WTC11 (cell line): ENCODE results near the gene GGTLC1. TPM values are rescaled to one million over a fixed set of nuclear protein-coding genes. Genes with fewer than 3 reads are reported as not detected.

Source experiments
- ATAC-seq: fragments of 200-7000 bp; cut with Tn5 transposase; 2 replicates; pipeline ENCODE4 v1.10.0; 2021; ENCODE audit warnings: mild to moderate bottlenecking, moderate library complexity
- CTCF ChIA-PET: fragments of 300-600 bp; sonication (Branson Sonifier 250); formaldehyde crosslinking; loops from one replicate; lab custom pipeline; 2021; ENCODE audit warnings: antibody characterized with exemption; lab: Charles Lee
- POLR2A ChIA-PET: fragments of 350-600 bp; sonication (Branson Sonifier 250); formaldehyde crosslinking; loops from one replicate; lab custom pipeline; 2021; ENCODE audit warnings: antibody characterized with exemption; lab: Charles Lee
- DNase-seq: peaks from one replicate; pipeline ENCODE4 v3.0.0; 2021; ENCODE audit warnings: low spot score
- H3K27ac Mint-ChIP-seq: 2 replicates; pipeline ENCODE4 v1.8.0; 2021; ENCODE audit warnings: mixed read lengths
- H3K27me3 Mint-ChIP-seq: 2 replicates; pipeline ENCODE4 v1.8.0; 2021; ENCODE audit warnings: low read depth, mild to moderate bottlenecking, moderate library complexity, mixed read lengths
- H3K36me3 Mint-ChIP-seq: 2 replicates; pipeline ENCODE4 v1.8.0; 2021; ENCODE audit warnings: mixed read lengths
- H3K4me1 Mint-ChIP-seq: 2 replicates; pipeline ENCODE4 v1.8.0; 2022; ENCODE audit warnings: mixed read lengths
- H3K4me3 Mint-ChIP-seq: 2 replicates; pipeline ENCODE4 v1.8.0; 2021; ENCODE audit warnings: mild to moderate bottlenecking, moderate library complexity, mixed read lengths
- H3K9me3 Mint-ChIP-seq: 2 replicates; pipeline ENCODE4 v1.8.0; 2021; ENCODE audit warnings: mixed read lengths
- ATF3 ChIP-seq: sonication (generic); formaldehyde crosslinking; conservative IDR thresholded peaks from 2 replicates; pipeline ENCODE4 v1.8.1; 2022; ENCODE audit warnings: mild to moderate bottlenecking, missing genetic modification reagents
- ELF4 ChIP-seq: sonication (generic); formaldehyde crosslinking; IDR thresholded peaks from 2 replicates; pipeline ENCODE4 v1.8.1; 2022; ENCODE audit warnings: low read depth, mild to moderate bottlenecking, moderate library complexity, missing genetic modification reagents
- ESRRA ChIP-seq: sonication (generic); formaldehyde crosslinking; IDR thresholded peaks from 2 replicates; pipeline ENCODE4 v1.8.1; 2022; ENCODE audit warnings: mild to moderate bottlenecking, missing genetic modification reagents, borderline replicate concordance
- FOXJ3 ChIP-seq: sonication (generic); formaldehyde crosslinking; IDR thresholded peaks from 2 replicates; pipeline ENCODE4 v1.9.0; 2021; ENCODE audit warnings: missing genetic modification reagents, mild to moderate bottlenecking, borderline replicate concordance
- GABPB1 ChIP-seq: sonication (generic); formaldehyde crosslinking; IDR thresholded peaks from 2 replicates; pipeline ENCODE4 v1.8.1; 2023; ENCODE audit warnings: mild to moderate bottlenecking, missing genetic modification reagents
- GRHL2 ChIP-seq: fragments of 250-450 bp; sonication (Bioruptor Pico); IDR thresholded peaks from 2 replicates; pipeline ENCODE4 v1.8.0; 2022; ENCODE audit warnings: mild to moderate bottlenecking, moderate library complexity; ENCODE audit not compliant: insufficient replicate concordance, severe bottlenecking
- GTF2I ChIP-seq: fragments of 250-450 bp; sonication (Bioruptor Pico); conservative IDR thresholded peaks from 2 replicates; pipeline ENCODE4 v1.4.0; 2021; ENCODE audit warnings: mild to moderate bottlenecking
- IRF2 ChIP-seq: sonication (generic); formaldehyde crosslinking; IDR thresholded peaks from 2 replicates; pipeline ENCODE4 v1.8.0; 2022; ENCODE audit warnings: low read depth, missing genetic modification reagents, borderline replicate concordance
- JAZF1 ChIP-seq: fragments of 250-450 bp; sonication (Bioruptor Pico); IDR thresholded peaks from 2 replicates; pipeline ENCODE4 v1.9.0; 2021; ENCODE audit warnings: moderate library complexity, mild to moderate bottlenecking, inconsistent platforms
- JUN ChIP-seq: sonication (generic); formaldehyde crosslinking; IDR thresholded peaks from 2 replicates; pipeline ENCODE4 v1.8.0; 2023; ENCODE audit warnings: mild to moderate bottlenecking, missing genetic modification reagents
- MAX ChIP-seq: sonication (generic); formaldehyde crosslinking; IDR thresholded peaks from 2 replicates; pipeline ENCODE4 v1.8.0; 2022; ENCODE audit warnings: mild to moderate bottlenecking, missing genetic modification reagents
- MYBL2 ChIP-seq: sonication (generic); formaldehyde crosslinking; IDR thresholded peaks from 2 replicates; pipeline ENCODE4 v1.8.1; 2023; ENCODE audit warnings: mild to moderate bottlenecking, moderate library complexity, missing genetic modification reagents
- NR1H2 ChIP-seq: sonication (generic); formaldehyde crosslinking; IDR thresholded peaks from 2 replicates; pipeline ENCODE4 v1.9.0; 2021; ENCODE audit warnings: mild to moderate bottlenecking, moderate library complexity, missing genetic modification reagents
- NR3C1 ChIP-seq: sonication (generic); formaldehyde crosslinking; conservative IDR thresholded peaks from 2 replicates; pipeline ENCODE4 v1.8.1; 2023; ENCODE audit warnings: low read depth, mild to moderate bottlenecking, missing genetic modification reagents
- RORB ChIP-seq: fragments of 250-450 bp; sonication (Bioruptor Pico); IDR thresholded peaks from 2 replicates; pipeline ENCODE4 v1.9.0; 2021; ENCODE audit warnings: mild to moderate bottlenecking
- TEAD1 ChIP-seq: sonication (generic); formaldehyde crosslinking; IDR thresholded peaks from 2 replicates; pipeline ENCODE4 v1.8.0; 2022; ENCODE audit warnings: mild to moderate bottlenecking, missing genetic modification reagents
- TP53 ChIP-seq: sonication (generic); formaldehyde crosslinking; IDR thresholded peaks from 2 replicates; pipeline ENCODE4 v1.8.1; 2023; ENCODE audit warnings: mild to moderate bottlenecking, missing genetic modification reagents
- USF2 ChIP-seq: sonication (generic); formaldehyde crosslinking; IDR thresholded peaks from 2 replicates; pipeline ENCODE4 v1.8.1; 2023; ENCODE audit warnings: mild to moderate bottlenecking, missing genetic modification reagents, moderate library complexity
- ZNF121 ChIP-seq: sonication (generic); formaldehyde crosslinking; IDR thresholded peaks from 2 replicates; pipeline ENCODE4 v1.8.0; 2023; ENCODE audit warnings: missing genetic modification reagents
- ZNF138 ChIP-seq: sonication (generic); formaldehyde crosslinking; conservative IDR thresholded peaks from 2 replicates; pipeline ENCODE4 v1.8.1; 2022; ENCODE audit warnings: mild to moderate bottlenecking, moderate library complexity, missing genetic modification reagents
- ZNF232 ChIP-seq: sonication (generic); formaldehyde crosslinking; IDR thresholded peaks from 2 replicates; pipeline ENCODE4 v1.8.0; 2022; ENCODE audit warnings: mild to moderate bottlenecking, missing genetic modification reagents
- ZNF423 ChIP-seq: fragments of 250-450 bp; sonication (Bioruptor Pico); IDR thresholded peaks from 2 replicates; pipeline ENCODE4 v2.1.2; 2022; ENCODE audit warnings: mild to moderate bottlenecking, moderate library complexity
- total RNA-seq: library from RNA; stranded (reverse); gene quantifications from 3 replicates; pipeline ENCODE4 v1.2.3, GENCODE V29; 2021
- TF ChIP-seq, protein P1 (sequence below): sonication (generic); formaldehyde crosslinking; IDR thresholded peaks from 2 replicates; pipeline ENCODE4 v1.8.0; 2023; ENCODE audit warnings: missing genetic modification reagents
- TF ChIP-seq, protein P2 (sequence below): fragments of 250-450 bp; sonication (Bioruptor Pico); IDR thresholded peaks from 2 replicates; pipeline ENCODE4 v1.9.0; 2021; ENCODE audit warnings: mild to moderate bottlenecking
- TF ChIP-seq, protein P3 (sequence below): fragments of 250-450 bp; sonication (Bioruptor Pico); IDR thresholded peaks from 2 replicates; pipeline ENCODE4 v1.8.0; 2021; ENCODE audit warnings: mild to moderate bottlenecking
- TF ChIP-seq, protein P4 (sequence below): sonication (generic); formaldehyde crosslinking; IDR thresholded peaks from 2 replicates; pipeline ENCODE4 v1.8.0; 2022; ENCODE audit warnings: mild to moderate bottlenecking, missing genetic modification reagents
- TF ChIP-seq, protein P5 (sequence below): sonication (generic); formaldehyde crosslinking; IDR thresholded peaks from 2 replicates; pipeline ENCODE4 v1.8.0; 2022; ENCODE audit warnings: mild to moderate bottlenecking, missing genetic modification reagents

The GGTLC1 gene
- total RNA-seq, 1 experiment from 2014 or later: not detected

- Mint-ChIP-seq H3K4me1 (peaks cover 21% of the 10 kb centered on the region), H3K27me3 (no peaks in the 10 kb centered on the region), H3K36me3 (no peaks in the 10 kb centered on the region), H3K27ac (no peak overlapping the region), H3K4me3 (no peak overlapping the region), H3K9me3 (no peaks in the 10 kb centered on the region)
- POLR2A ChIA-PET: interaction anchor here (0.5 kb wide), 1 partner anchor 13 kb away, joined by 3 read pairs; no protein-coding TSS in a partner anchor
- TF ChIP-seq GTF2I (CRISPR knock-in tag): no peak
- no peak for DNase-seq
- CTCF ChIA-PET: no interaction called here
- ATAC-seq: peak; percentile 46; the same call in 1 of the 2 replicates
Measured at GRCh38 chr20:24004471-24004870, 15.9 kb upstream of the GGTLC1 start.

DNA sequence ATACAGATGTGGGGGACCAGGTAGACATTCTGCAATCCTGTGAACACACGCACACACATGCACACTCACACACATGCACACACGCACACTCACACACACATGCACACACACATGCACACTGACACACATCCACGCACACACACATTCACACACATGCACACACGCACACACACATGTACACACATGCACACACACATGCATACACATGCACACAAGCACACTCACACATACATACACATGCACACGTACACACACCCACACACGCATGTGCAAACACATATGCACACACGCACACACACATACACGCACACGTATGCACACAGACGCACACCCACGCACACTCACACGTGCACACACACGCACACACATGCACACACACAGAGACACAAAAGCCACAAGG lies 14.3 kb upstream of the GGTLC1 start:
- ChIA-PET POLR2A (interaction anchor here (0.5 kb wide), 1 partner anchor 45 kb away, joined by 3 read pairs; no protein-coding TSS in a partner anchor), CTCF (interaction anchor here (1.4 to 1.5 kb wide), 3 partner anchors 9 to 147 kb away, joined by 3 to 5 read pairs (median 4); no protein-coding TSS in a partner anchor)
- ATAC-seq (no peak), DNase-seq (no peak)
- TF ChIP-seq, protein P1, sequence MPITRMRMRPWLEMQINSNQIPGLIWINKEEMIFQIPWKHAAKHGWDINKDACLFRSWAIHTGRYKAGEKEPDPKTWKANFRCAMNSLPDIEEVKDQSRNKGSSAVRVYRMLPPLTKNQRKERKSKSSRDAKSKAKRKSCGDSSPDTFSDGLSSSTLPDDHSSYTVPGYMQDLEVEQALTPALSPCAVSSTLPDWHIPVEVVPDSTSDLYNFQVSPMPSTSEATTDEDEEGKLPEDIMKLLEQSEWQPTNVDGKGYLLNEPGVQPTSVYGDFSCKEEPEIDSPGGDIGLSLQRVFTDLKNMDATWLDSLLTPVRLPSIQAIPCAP (CRISPR knock-in tag): no peak
- TF ChIP-seq ZNF232 (CRISPR knock-in tag): no peak
- TF ChIP-seq ZNF138: no peak
- TF ChIP-seq NR3C1: no peak
- no peak for TF ChIP-seq RORB (CRISPR knock-in tag)
- TF ChIP-seq JAZF1 (CRISPR knock-in tag): no peak
- TF ChIP-seq, protein P2, sequence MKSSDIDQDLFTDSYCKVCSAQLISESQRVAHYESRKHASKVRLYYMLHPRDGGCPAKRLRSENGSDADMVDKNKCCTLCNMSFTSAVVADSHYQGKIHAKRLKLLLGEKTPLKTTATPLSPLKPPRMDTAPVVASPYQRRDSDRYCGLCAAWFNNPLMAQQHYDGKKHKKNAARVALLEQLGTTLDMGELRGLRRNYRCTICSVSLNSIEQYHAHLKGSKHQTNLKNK (CRISPR knock-in tag): no peak
- no peak for TF ChIP-seq TP53
- no peak for TF ChIP-seq JUN (CRISPR knock-in tag)
- TF ChIP-seq MAX: no peak
- no peak for TF ChIP-seq NR1H2 (CRISPR knock-in tag)
- TF ChIP-seq, protein P3, sequence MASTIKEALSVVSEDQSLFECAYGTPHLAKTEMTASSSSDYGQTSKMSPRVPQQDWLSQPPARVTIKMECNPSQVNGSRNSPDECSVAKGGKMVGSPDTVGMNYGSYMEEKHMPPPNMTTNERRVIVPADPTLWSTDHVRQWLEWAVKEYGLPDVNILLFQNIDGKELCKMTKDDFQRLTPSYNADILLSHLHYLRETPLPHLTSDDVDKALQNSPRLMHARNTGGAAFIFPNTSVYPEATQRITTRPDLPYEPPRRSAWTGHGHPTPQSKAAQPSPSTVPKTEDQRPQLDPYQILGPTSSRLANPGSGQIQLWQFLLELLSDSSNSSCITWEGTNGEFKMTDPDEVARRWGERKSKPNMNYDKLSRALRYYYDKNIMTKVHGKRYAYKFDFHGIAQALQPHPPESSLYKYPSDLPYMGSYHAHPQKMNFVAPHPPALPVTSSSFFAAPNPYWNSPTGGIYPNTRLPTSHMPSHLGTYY (CRISPR knock-in tag): no peak
- no peak for TF ChIP-seq GRHL2 (CRISPR knock-in tag)
- no peak for TF ChIP-seq ZNF423
- no peak for TF ChIP-seq USF2 (CRISPR knock-in tag)
- H3K36me3 Mint-ChIP-seq: no peaks in the 10 kb centered on the region
- H3K4me1 Mint-ChIP-seq: peaks cover 21% of the 10 kb centered on the region
- no peaks in the 10 kb centered on the region for H3K27me3 Mint-ChIP-seq
- no peak overlapping the region for H3K27ac Mint-ChIP-seq
- no peak overlapping the region for H3K4me3 Mint-ChIP-seq
- no peaks in the 10 kb centered on the region for H3K9me3 Mint-ChIP-seq

DNA sequence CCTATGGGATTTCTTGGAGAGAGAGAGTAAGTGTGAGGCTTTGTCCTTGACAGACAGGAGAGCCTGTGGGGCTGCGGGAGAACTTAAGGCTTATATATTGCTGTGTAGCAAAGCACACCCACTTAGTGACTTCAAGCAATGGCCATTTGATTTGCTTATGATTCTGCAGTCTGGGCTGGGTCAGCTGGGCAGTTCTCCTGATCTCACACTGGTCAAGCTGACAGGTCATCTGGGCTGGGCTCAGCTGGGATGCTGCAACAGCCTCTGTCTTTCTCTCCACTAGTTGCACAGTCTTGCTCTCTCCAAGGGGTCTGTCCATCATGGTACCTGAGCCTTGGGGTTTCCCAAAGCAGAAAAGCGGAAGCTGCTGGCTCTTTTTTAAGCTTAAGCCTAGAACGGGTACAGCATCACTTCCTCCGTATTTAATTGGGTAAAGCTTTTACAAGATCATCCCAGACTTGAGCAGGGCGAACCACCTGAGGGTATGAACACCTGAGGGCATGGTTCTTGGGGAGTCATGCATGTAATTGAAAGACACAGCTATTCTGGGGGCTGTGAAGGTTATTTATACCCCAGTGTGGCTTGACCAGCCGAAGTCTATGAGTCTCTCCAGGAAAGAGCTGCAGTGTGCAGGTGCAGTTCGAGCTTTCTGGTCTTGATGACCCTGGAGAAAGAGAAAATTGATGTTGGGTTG lies 13.3 kb upstream of the GGTLC1 start:
- Mint-ChIP-seq H3K27ac (no peak overlapping the region), H3K27me3 (no peaks in the 10 kb centered on the region), H3K4me1 (peaks cover 21% of the 10 kb centered on the region), H3K36me3 (no peaks in the 10 kb centered on the region), H3K9me3 (no peaks in the 10 kb centered on the region), H3K4me3 (no peak overlapping the region)
- ChIA-PET POLR2A (no interaction called here), CTCF (interaction anchor here (1.2 to 1.5 kb wide), 5 partner anchors 10 to 148 kb away, joined by 3 to 6 read pairs (median 4); no protein-coding TSS in a partner anchor)
- DNase-seq (no peak), ATAC-seq (no peak)
- TF ChIP-seq, protein P4, sequence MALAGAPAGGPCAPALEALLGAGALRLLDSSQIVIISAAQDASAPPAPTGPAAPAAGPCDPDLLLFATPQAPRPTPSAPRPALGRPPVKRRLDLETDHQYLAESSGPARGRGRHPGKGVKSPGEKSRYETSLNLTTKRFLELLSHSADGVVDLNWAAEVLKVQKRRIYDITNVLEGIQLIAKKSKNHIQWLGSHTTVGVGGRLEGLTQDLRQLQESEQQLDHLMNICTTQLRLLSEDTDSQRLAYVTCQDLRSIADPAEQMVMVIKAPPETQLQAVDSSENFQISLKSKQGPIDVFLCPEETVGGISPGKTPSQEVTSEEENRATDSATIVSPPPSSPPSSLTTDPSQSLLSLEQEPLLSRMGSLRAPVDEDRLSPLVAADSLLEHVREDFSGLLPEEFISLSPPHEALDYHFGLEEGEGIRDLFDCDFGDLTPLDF (CRISPR knock-in tag): no peak
- TF ChIP-seq ESRRA (CRISPR knock-in tag): no peak
- TF ChIP-seq TEAD1 (CRISPR knock-in tag): no peak
- no peak for TF ChIP-seq IRF2 (CRISPR knock-in tag)
- TF ChIP-seq FOXJ3 (CRISPR knock-in tag): no peak
- no peak for TF ChIP-seq ELF4 (CRISPR knock-in tag)
- no peak for TF ChIP-seq RORB (CRISPR knock-in tag)
- TF ChIP-seq, protein P5, sequence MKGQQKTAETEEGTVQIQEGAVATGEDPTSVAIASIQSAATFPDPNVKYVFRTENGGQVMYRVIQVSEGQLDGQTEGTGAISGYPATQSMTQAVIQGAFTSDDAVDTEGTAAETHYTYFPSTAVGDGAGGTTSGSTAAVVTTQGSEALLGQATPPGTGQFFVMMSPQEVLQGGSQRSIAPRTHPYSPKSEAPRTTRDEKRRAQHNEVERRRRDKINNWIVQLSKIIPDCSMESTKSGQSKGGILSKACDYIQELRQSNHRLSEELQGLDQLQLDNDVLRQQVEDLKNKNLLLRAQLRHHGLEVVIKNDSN: no peak
- no peak for TF ChIP-seq GABPB1 (CRISPR knock-in tag)
- TF ChIP-seq MYBL2: no peak
- no peak for TF ChIP-seq ATF3
- no peak for TF ChIP-seq ZNF121
